Caco-2 (cell line): ENCODE data around the gene ZNRF3. TPM values are rescaled to one million over a fixed set of nuclear protein-coding genes. Genes with fewer than 3 reads are reported as not detected.

ENCODE experiments used
- BruUV-seq: library from RNA; stranded (reverse); fragments of 400-500 nt; replicated peaks from 2 replicates; lab custom pipeline; 2021; lab: Mats Ljungman, UMichigan
- CTCF ChIA-PET: fragments of 300-600 bp; sonication (Branson Sonifier 250); formaldehyde crosslinking; loops from one replicate; lab custom pipeline; 2022; ENCODE audit warnings: antibody characterized with exemption; lab: Charles Lee
- POLR2A ChIA-PET: fragments of 300-600 bp; sonication (Branson Sonifier 250); formaldehyde crosslinking; loops from one replicate; lab custom pipeline; 2022; ENCODE audit warnings: antibody characterized with exemption; lab: Charles Lee
- DNase-seq, 2 experiments: peaks; one replicate each; pipeline versions ENCODE4 v3.0.0 to v3.0.0-alpha.2; 2020 to 2022
- H3K27me3 ChIP-seq: replicated peaks from 2 replicates; pipeline ENCODE4 v1.6.0; 2011; ENCODE audit warnings: low read length; ENCODE audit not compliant: control insufficient read depth, insufficient read depth
- H3K36me3 ChIP-seq: 2 replicates; pipeline ENCODE4 v1.5.1; 2011; ENCODE audit warnings: low read length; ENCODE audit not compliant: control insufficient read depth, insufficient read depth
- H3K4me1 ChIP-seq: fragments of 250-450 bp; sonication (Bioruptor Pico); 2 replicates; pipeline ENCODE4 v1.5.1; 2020; ENCODE audit warnings: mild to moderate bottlenecking
- H3K4me3 ChIP-seq: 2 replicates; pipeline ENCODE4 v1.5.1; 2011; ENCODE audit warnings: low read depth, mild to moderate bottlenecking, control low read depth, low read length
- H3K9me3 ChIP-seq: fragments of 250-450 bp; sonication (Bioruptor Pico); 2 replicates; pipeline ENCODE4 v1.5.1; 2020; ENCODE audit warnings: mild to moderate bottlenecking, moderate library complexity
- H3K27ac Mint-ChIP-seq: one replicate; pipeline ENCODE4 v1.8.0; 2022; ENCODE audit warnings: mixed read lengths; ENCODE audit not compliant: unreplicated experiment
- H3K27me3 Mint-ChIP-seq: one replicate; pipeline ENCODE4 v1.8.0; 2022; ENCODE audit warnings: mixed read lengths; ENCODE audit not compliant: insufficient read depth, unreplicated experiment
- H3K36me3 Mint-ChIP-seq: one replicate; pipeline ENCODE4 v1.8.0; 2022; ENCODE audit warnings: mild to moderate bottlenecking, mixed read lengths; ENCODE audit not compliant: insufficient read depth, unreplicated experiment
- H3K4me1 Mint-ChIP-seq: one replicate; pipeline ENCODE4 v1.8.0; 2022; ENCODE audit warnings: low read depth, mixed read lengths; ENCODE audit not compliant: unreplicated experiment
- H3K4me3 Mint-ChIP-seq: one replicate; pipeline ENCODE4 v1.8.0; 2022; ENCODE audit warnings: mild to moderate bottlenecking, moderate library complexity, mixed read lengths; ENCODE audit not compliant: unreplicated experiment
- H3K9me3 Mint-ChIP-seq: one replicate; pipeline ENCODE4 v1.8.0; 2022; ENCODE audit warnings: mixed read lengths; ENCODE audit not compliant: unreplicated experiment
- CTCF ChIP-seq, 2 experiments: fragments of 200-600 bp in 1 of 2; IDR thresholded peaks; 1 replicate in 1 of 2; 2 replicates in 1 of 2; pipeline versions ENCODE4 v1.5.1 to v1.8.0; 2011 to 2022; ENCODE audit warnings: antibody characterized with exemption in 1 of 2, control low read depth in 1 of 2, inconsistent platforms in 1 of 2, low read depth in 1 of 2, low read length in 1 of 2, mild to moderate bottlenecking in 1 of 2, moderate library complexity in 1 of 2; ENCODE audit not compliant: insufficient read depth in 1 of 2, severe bottlenecking in 1 of 2, unreplicated experiment in 1 of 2
- intact Hi-C: fragments of 100-400 bp; cut with micrococcal nuclease; formaldehyde crosslinking; loops from one replicate; pipeline ENCODE4 v1.10.0; 2022; ENCODE audit not compliant: unreplicated experiment
- total RNA-seq: library from RNA; stranded (reverse); gene quantifications from 2 replicates; pipeline ENCODE4 v1.2.3, GENCODE V29; 2022

ZNRF3 gene
- total RNA-seq, 1 experiment from 2014 or later, result 41.1 TPM

GRCh38 chr22:29065468-29066190, 182.3 kb downstream of the ZNRF3 start:
- CTCF ChIA-PET, result interaction anchor here (1.1 to 1.4 kb wide), 2 partner anchors 26 to 88 kb away, joined by 3 to 4 read pairs; no protein-coding TSS in a partner anchor
- H3K27me3 Mint-ChIP-seq, result no peaks in the 10 kb centered on the region
- H3K4me1 ChIP-seq, result peaks cover 14% of the 10 kb centered on the region
- no peak overlapping the region for H3K4me3 ChIP-seq
- no peak for DNase-seq
- H3K36me3 ChIP-seq, result no peaks in the 10 kb centered on the region
- no peak for TF ChIP-seq CTCF (IDR thresholded peaks at IDR 0.05; ENCODE audit: insufficient read depth in 1 of 2, low read depth in 1 of 2, low read length in 1 of 2, severe bottlenecking in 1 of 2, unreplicated experiment in 1 of 2)
- POLR2A ChIA-PET, result interaction anchor here (0.5 kb wide), 1 partner anchor 8 kb away, joined by 8 read pairs; no protein-coding TSS in a partner anchor
- H3K27me3 ChIP-seq, result no peaks in the 10 kb centered on the region
- H3K36me3 Mint-ChIP-seq, result peaks cover 13% of the 10 kb centered on the region
- H3K4me1 Mint-ChIP-seq, result peaks cover 22% of the 10 kb centered on the region
- H3K27ac Mint-ChIP-seq, result no peak overlapping the region
- intact Hi-C loops, result no loop called here
- no peaks in the 10 kb centered on the region for H3K9me3 ChIP-seq
- no TSS peak for BruUV-seq
- H3K9me3 Mint-ChIP-seq, result no peaks in the 10 kb centered on the region
- H3K4me3 Mint-ChIP-seq, result no peak overlapping the region

- peaks cover 31% of the 10 kb centered on the region for H3K4me1 ChIP-seq
- Mint-ChIP-seq H3K9me3 (no peaks in the 10 kb centered on the region), H3K27ac (no peak overlapping the region), H3K4me1 (peaks cover 30% of the 10 kb centered on the region), H3K27me3 (no peaks in the 10 kb centered on the region), H3K36me3 (peaks cover 27% of the 10 kb centered on the region), H3K4me3 (no peak overlapping the region)
- H3K36me3 ChIP-seq, result no peaks in the 10 kb centered on the region
- TF ChIP-seq CTCF (IDR thresholded peaks at IDR 0.05; ENCODE audit: insufficient read depth in 1 of 2, low read depth in 1 of 2, low read length in 1 of 2, severe bottlenecking in 1 of 2, unreplicated experiment in 1 of 2), result no peak
- CTCF ChIA-PET, result interaction anchor here (1.2 kb wide), 1 partner anchor 29 kb away, joined by 3 read pairs; no protein-coding TSS in a partner anchor
- no TSS peak for BruUV-seq
- DNase-seq, result no peak
- H3K27me3 ChIP-seq, result no peaks in the 10 kb centered on the region
- no peaks in the 10 kb centered on the region for H3K9me3 ChIP-seq
- intact Hi-C loops, result no loop called here
- no peak overlapping the region for H3K4me3 ChIP-seq
- POLR2A ChIA-PET, result no interaction called here
Observed at GRCh38 chr22:29069463-29069862, 186.1 kb downstream of the ZNRF3 start.

- ChIA-PET CTCF (interaction anchor here (0.7 kb wide), 1 partner anchor 31 kb away, joined by 3 read pairs; no protein-coding TSS in a partner anchor), POLR2A (no interaction called here)
- BruUV-seq, result TSS peak; percentile 83
- Mint-ChIP-seq H3K4me3 (peak overlapping the region; percentile 73), H3K36me3 (peaks cover 27% of the 10 kb centered on the region), H3K27ac (peak overlapping the region; percentile 84), H3K9me3 (no peaks in the 10 kb centered on the region), H3K4me1 (peaks cover 39% of the 10 kb centered on the region), H3K27me3 (no peaks in the 10 kb centered on the region)
- Histone ChIP-seq H3K9me3 (no peaks in the 10 kb centered on the region), H3K4me3 (no peak overlapping the region), H3K36me3 (no peaks in the 10 kb centered on the region), H3K27me3 (no peaks in the 10 kb centered on the region), H3K4me1 (peaks cover 40% of the 10 kb centered on the region)
- DNase-seq, result no peak
- no peak for TF ChIP-seq CTCF (IDR thresholded peaks at IDR 0.05; ENCODE audit: insufficient read depth in 1 of 2, low read depth in 1 of 2, low read length in 1 of 2, severe bottlenecking in 1 of 2, unreplicated experiment in 1 of 2)
- intact Hi-C loops, result loop anchor here (5.0 kb wide), 2 partner anchors 47 to 177 kb away; no protein-coding TSS in a partner anchor
Observed at GRCh38 chr22:29070490-29070889, 187.1 kb downstream of the ZNRF3 start.
